ENCODE results near the gene TRIM56. TPM values are rescaled to one million over a fixed set of nuclear protein-coding genes. Genes with fewer than 3 reads are reported as not detected.

The TRIM56 gene
- total and polyA plus RNA-seq, 2 of the 13 experiments (the other 11 are each of a cell fraction or from before 2014, with no cell fraction given), result 3.2 to 7.1 TPM

DNA sequence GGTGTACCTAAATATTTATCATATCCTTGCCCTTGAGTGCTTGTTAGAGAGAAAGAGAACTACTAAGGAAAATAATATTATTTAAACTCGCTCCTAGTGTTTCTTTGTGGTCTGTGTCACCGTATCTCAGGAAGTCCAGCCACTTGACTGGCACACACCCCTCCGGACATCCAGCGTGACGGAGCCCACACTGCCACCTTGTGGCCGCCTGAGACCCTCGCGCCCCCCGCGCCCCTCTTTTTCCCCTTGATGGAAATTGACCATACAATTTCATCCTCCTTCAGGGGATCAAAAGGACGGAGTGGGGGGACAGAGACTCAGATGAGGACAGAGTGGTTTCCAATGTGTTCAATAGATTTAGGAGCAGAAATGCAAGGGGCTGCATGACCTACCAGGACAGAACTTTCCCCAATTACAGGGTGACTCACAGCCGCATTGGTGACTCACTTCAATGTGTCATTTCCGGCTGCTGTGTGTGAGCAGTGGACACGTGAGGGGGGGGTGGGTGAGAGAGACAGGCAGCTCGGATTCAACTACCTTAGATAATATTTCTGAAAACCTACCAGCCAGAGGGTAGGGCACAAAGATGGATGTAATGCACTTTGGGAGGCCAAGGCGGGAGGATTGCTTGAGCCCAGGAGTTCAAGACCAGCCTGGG, 53.1 kb downstream of the TRIM56 start (continued):
- TF ChIP-seq FOXK1 (CRISPR knock-in tag; IDR thresholded peaks at IDR 0.05; ENCODE audit: borderline replicate concordance, low read depth) (0 out of 2 replicates have a peak, but pooled peaks have one; percentile 15), ZBTB7B (CRISPR knock-in tag; IDR thresholded peaks at IDR 0.05) (peak; percentile 84), ZNF749 (CRISPR knock-in tag; IDR thresholded peaks at IDR 0.05; ENCODE audit: borderline replicate concordance) (no peak), SALL1 (CRISPR knock-in tag; IDR thresholded peaks at IDR 0.05) (peak; percentile 93), ZNF546 (CRISPR knock-in tag; conservative IDR thresholded peaks at IDR 0.05) (no peak), TSC22D2 (CRISPR knock-in tag; IDR thresholded peaks at IDR 0.05; ENCODE audit: borderline replicate concordance) (no peak), ZNF260 (CRISPR knock-in tag; IDR thresholded peaks at IDR 0.05; ENCODE audit: borderline replicate concordance, low read depth) (no peak), ETV5 (CRISPR knock-in tag; IDR thresholded peaks at IDR 0.05; ENCODE audit: borderline replicate concordance) (peak; percentile 88), ZNF501 (CRISPR knock-in tag; IDR thresholded peaks at IDR 0.05) (no peak), SMARCE1 (IDR thresholded peaks at IDR 0.05; ENCODE audit: borderline replicate concordance) (no peak), TEAD3 (CRISPR knock-in tag; optimal IDR thresholded peaks at IDR 0.05; ENCODE audit: borderline replicate concordance) (peak; percentile 46), NPAS2 (CRISPR knock-in tag; IDR thresholded peaks at IDR 0.05; ENCODE audit: borderline replicate concordance) (0 out of 2 replicates have a peak, but pooled peaks have one; percentile 80), FOXA3 (CRISPR knock-in tag; IDR thresholded peaks at IDR 0.05) (peak; percentile 64), ZNF577 (CRISPR knock-in tag; IDR thresholded peaks at IDR 0.05; ENCODE audit: borderline replicate concordance, low read depth) (no peak)
- TF ChIP-seq, protein P1, sequence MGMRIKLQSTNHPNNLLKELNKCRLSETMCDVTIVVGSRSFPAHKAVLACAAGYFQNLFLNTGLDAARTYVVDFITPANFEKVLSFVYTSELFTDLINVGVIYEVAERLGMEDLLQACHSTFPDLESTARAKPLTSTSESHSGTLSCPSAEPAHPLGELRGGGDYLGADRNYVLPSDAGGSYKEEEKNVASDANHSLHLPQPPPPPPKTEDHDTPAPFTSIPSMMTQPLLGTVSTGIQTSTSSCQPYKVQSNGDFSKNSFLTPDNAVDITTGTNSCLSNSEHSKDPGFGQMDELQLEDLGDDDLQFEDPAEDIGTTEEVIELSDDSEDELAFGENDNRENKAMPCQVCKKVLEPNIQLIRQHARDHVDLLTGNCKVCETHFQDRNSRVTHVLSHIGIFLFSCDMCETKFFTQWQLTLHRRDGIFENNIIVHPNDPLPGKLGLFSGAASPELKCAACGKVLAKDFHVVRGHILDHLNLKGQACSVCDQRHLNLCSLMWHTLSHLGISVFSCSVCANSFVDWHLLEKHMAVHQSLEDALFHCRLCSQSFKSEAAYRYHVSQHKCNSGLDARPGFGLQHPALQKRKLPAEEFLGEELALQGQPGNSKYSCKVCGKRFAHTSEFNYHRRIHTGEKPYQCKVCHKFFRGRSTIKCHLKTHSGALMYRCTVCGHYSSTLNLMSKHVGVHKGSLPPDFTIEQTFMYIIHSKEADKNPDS (CRISPR knock-in tag; IDR thresholded peaks at IDR 0.05), result no peak
- TF ChIP-seq, protein P2, sequence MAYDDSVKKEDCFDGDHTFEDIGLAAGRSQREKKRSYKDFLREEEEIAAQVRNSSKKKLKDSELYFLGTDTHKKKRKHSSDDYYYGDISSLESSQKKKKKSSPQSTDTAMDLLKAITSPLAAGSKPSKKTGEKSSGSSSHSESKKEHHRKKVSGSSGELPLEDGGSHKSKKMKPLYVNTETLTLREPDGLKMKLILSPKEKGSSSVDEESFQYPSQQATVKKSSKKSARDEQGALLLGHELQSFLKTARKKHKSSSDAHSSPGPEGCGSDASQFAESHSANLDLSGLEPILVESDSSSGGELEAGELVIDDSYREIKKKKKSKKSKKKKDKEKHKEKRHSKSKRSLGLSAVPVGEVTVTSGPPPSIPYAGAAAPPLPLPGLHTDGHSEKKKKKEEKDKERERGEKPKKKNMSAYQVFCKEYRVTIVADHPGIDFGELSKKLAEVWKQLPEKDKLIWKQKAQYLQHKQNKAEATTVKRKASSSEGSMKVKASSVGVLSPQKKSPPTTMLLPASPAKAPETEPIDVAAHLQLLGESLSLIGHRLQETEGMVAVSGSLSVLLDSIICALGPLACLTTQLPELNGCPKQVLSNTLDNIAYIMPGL (CRISPR knock-in tag; IDR thresholded peaks at IDR 0.05; ENCODE audit: borderline replicate concordance in 1 of 2, low read depth in 1 of 2), result peak in 1 of 2 experiments; percentile 10; a peak in 1 of 4 replicates
- TF ChIP-seq, protein P3, sequence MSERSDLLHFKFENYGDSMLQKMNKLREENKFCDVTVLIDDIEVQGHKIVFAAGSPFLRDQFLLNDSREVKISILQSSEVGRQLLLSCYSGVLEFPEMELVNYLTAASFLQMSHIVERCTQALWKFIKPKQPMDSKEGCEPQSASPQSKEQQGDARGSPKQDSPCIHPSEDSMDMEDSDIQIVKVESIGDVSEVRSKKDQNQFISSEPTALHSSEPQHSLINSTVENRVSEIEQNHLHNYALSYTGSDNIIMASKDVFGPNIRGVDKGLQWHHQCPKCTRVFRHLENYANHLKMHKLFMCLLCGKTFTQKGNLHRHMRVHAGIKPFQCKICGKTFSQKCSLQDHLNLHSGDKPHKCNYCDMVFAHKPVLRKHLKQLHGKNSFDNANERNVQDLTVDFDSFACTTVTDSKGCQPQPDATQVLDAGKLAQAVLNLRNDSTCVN (CRISPR knock-in tag; IDR thresholded peaks at IDR 0.05; ENCODE audit: borderline replicate concordance), result 0 out of 2 replicates have a peak, but pooled peaks have one; percentile 34
- TF ChIP-seq, protein P4, sequence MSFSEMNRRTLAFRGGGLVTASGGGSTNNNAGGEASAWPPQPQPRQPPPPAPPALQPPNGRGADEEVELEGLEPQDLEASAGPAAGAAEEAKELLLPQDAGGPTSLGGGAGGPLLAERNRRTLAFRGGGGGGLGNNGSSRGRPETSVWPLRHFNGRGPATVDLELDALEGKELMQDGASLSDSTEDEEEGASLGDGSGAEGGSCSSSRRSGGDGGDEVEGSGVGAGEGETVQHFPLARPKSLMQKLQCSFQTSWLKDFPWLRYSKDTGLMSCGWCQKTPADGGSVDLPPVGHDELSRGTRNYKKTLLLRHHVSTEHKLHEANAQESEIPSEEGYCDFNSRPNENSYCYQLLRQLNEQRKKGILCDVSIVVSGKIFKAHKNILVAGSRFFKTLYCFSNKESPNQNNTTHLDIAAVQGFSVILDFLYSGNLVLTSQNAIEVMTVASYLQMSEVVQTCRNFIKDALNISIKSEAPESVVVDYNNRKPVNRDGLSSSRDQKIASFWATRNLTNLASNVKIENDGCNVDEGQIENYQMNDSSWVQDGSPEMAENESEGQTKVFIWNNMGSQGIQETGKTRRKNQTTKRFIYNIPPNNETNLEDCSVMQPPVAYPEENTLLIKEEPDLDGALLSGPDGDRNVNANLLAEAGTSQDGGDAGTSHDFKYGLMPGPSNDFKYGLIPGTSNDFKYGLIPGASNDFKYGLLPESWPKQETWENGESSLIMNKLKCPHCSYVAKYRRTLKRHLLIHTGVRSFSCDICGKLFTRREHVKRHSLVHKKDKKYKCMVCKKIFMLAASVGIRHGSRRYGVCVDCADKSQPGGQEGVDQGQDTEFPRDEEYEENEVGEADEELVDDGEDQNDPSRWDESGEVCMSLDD (CRISPR knock-in tag; IDR thresholded peaks at IDR 0.05; ENCODE audit: borderline replicate concordance), result peak; percentile 79; the same call in 1 of the 2 replicates
- TF ChIP-seq, protein P5, sequence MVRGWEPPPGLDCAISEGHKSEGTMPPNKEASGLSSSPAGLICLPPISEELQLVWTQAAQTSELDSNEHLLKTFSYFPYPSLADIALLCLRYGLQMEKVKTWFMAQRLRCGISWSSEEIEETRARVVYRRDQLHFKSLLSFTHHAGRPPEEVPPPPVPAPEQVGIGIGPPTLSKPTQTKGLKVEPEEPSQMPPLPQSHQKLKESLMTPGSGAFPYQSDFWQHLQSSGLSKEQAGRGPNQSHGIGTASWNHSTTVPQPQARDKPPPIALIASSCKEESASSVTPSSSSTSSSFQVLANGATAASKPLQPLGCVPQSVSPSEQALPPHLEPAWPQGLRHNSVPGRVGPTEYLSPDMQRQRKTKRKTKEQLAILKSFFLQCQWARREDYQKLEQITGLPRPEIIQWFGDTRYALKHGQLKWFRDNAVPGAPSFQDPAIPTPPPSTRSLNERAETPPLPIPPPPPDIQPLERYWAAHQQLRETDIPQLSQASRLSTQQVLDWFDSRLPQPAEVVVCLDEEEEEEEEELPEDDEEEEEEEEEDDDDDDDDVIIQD (CRISPR knock-in tag; IDR thresholded peaks at IDR 0.05; ENCODE audit: low read depth), result peak; percentile 17; the same call in 1 of the 2 replicates
